Activated B cell treated with CpG ODN at 0.5 μM for 24 hours (primary cell): ENCODE results near the gene NAPEPLD. TPM values are rescaled to one million over a fixed set of nuclear protein-coding genes. Genes with fewer than 3 reads are reported as not detected.
A peak's percentile ranks its signal among the peaks of the same experiment; 100 is the strongest.
"Not testable (repeated sequence)": the region's sequence is repeated elsewhere in the genome, so short reads cannot be mapped to it uniquely, and the experiment has no call there.

Source experiments
- ATAC-seq: fragments of 200-7000 bp; cut with Tn5 transposase; one replicate; pipeline ENCODE4 v1.10.0; 2021; ENCODE audit warnings: low read depth, mild to moderate bottlenecking, moderate library complexity
- CTCF ChIA-PET: fragments of 350-600 bp; sonication (Branson Sonifier 250); formaldehyde crosslinking; loops from one replicate; lab custom pipeline; 2021; ENCODE audit warnings: antibody characterized with exemption; lab: Charles Lee
- POLR2A ChIA-PET: fragments of 350-600 bp; sonication (Branson Sonifier 250); formaldehyde crosslinking; loops from one replicate; lab custom pipeline; 2021; ENCODE audit warnings: antibody characterized with exemption; lab: Charles Lee
- DNase-seq: peaks from one replicate; pipeline ENCODE4 v3.0.0; 2022
- H3K27ac Mint-ChIP-seq: one replicate; pipeline ENCODE4 v1.8.0; 2020; ENCODE audit warnings: mixed read lengths
- H3K27me3 Mint-ChIP-seq: one replicate; pipeline ENCODE4 v1.8.0; 2021; ENCODE audit warnings: mixed read lengths
- H3K36me3 Mint-ChIP-seq: one replicate; pipeline ENCODE4 v1.8.0; 2021; ENCODE audit warnings: low read depth, mixed read lengths
- H3K4me1 Mint-ChIP-seq: one replicate; pipeline ENCODE4 v1.8.0; 2021; ENCODE audit warnings: mixed read lengths
- H3K4me3 Mint-ChIP-seq: one replicate; pipeline ENCODE4 v1.8.0; 2020; ENCODE audit warnings: mild to moderate bottlenecking, mixed read lengths
- H3K9me3 Mint-ChIP-seq: one replicate; pipeline ENCODE4 v1.8.0; 2020; ENCODE audit warnings: mixed read lengths
- intact Hi-C: fragments of 100-400 bp; cut with micrococcal nuclease; formaldehyde crosslinking; loops from one replicate; pipeline ENCODE4 v1.15.1; 2024
- total RNA-seq: library from RNA; stranded (reverse); gene quantifications from 2 replicates; pipeline ENCODE4 v1.2.3, GENCODE V29; 2022
- TF ChIP-seq, protein P1 (sequence below): fragments of 200-600 bp; IDR thresholded peaks from one replicate; pipeline ENCODE4 v1.8.0; 2022; ENCODE audit warnings: antibody characterized with exemption, mild to moderate bottlenecking

The NAPEPLD gene
- total RNA-seq = 14.4 and 15.4 TPM in 2 replicates

DNA sequence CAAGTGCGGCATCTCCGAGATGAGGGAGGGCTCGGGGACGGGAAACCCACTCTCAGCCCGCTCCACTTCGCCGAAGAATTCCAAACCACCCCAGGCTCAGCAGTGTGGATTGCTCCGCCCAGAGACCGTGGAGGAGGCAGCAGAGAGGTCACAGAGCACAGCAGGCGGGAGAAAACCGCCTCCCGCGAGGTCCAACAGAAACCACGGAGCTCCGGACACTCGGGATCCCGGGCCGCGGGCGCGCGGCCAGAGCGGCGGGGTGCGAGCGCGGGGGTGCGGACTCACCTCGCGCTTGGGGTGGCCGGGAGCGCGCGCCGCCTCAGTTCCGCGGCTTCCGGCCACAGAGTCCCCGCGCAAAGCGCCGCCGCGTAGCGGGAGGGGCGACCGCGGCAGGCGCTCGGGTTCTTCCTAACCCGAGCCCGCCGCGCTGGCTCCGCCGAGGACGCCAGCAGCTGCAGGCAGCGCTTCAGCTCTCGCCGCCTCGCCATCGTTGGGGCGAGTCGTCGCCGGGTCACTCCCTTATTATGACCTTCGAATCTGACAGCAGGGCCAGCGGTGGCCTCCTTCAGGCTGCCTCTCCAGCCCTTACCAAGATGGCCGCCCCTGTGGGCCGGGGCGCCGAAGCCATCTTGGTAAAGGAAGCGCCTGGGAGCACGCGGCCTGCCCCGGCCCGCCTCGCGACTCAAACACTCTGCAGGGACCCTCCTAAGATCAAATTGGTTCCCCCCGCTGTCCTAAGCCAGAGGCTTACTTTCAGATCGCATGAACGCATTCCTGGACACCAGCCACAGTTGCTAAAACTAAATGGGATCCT, at the start of gene NAPEPLD:
Gene NAPEPLD (minus strand): TSS at position 106 of the 814 bp plus-strand sequence. CDS start 20,323 bp downstream, outside the sequence.
- POLR2A ChIA-PET = interaction anchor here (0.8 to 1.3 kb wide), 3 partner anchors 8 to 74 kb away, joined by 3 to 8 read pairs (median 4); partner anchors contain the start of genes ARMC10 and FBXL13
- ATAC-seq (peak; percentile 86), DNase-seq (peak; percentile 81)
- H3K27me3 Mint-ChIP-seq = no peaks in the 10 kb centered on the region
- TF ChIP-seq, protein P1, sequence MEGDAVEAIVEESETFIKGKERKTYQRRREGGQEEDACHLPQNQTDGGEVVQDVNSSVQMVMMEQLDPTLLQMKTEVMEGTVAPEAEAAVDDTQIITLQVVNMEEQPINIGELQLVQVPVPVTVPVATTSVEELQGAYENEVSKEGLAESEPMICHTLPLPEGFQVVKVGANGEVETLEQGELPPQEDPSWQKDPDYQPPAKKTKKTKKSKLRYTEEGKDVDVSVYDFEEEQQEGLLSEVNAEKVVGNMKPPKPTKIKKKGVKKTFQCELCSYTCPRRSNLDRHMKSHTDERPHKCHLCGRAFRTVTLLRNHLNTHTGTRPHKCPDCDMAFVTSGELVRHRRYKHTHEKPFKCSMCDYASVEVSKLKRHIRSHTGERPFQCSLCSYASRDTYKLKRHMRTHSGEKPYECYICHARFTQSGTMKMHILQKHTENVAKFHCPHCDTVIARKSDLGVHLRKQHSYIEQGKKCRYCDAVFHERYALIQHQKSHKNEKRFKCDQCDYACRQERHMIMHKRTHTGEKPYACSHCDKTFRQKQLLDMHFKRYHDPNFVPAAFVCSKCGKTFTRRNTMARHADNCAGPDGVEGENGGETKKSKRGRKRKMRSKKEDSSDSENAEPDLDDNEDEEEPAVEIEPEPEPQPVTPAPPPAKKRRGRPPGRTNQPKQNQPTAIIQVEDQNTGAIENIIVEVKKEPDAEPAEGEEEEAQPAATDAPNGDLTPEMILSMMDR = no peak
- intact Hi-C loops = loop anchor here (1.0 to 2.0 kb wide), 5 partner anchors 74 to 401 kb away; partner anchors contain the start of genes ARMC10, DNAJC2, FAM185A and PMPCB
- CTCF ChIA-PET = no interaction called here
- H3K4me3 Mint-ChIP-seq = peak within 1 kb of the TSS; percentile 98
- H3K9me3 Mint-ChIP-seq = no peaks in the 10 kb centered on the region
- H3K4me1 Mint-ChIP-seq = peaks cover 40% of the 10 kb centered on the region
- H3K27ac Mint-ChIP-seq = peak within 1 kb of the TSS; percentile 96
- H3K36me3 Mint-ChIP-seq = peaks cover 12% of the 10 kb centered on the region

DNA sequence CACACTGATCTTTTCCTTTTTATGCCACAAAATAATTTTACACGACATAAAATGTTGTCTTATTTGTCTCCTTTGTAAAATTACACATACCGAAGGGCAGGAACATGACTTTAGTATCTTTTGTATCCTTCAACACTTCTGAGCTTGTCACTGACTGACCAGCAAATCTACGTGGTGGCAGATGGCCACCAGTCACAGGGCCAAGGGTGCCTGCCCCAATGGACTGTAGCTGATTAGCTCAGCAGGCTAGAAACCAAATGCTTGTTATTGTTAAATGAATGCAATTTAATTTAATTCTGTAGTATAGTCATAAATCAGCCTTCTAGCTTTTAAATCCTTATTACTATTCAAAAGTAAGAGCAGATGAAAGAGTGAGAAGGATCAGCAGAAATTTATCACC, 49.2 kb upstream of the NAPEPLD start:
- not testable (repeated sequence) for H3K27ac Mint-ChIP-seq

DNA sequence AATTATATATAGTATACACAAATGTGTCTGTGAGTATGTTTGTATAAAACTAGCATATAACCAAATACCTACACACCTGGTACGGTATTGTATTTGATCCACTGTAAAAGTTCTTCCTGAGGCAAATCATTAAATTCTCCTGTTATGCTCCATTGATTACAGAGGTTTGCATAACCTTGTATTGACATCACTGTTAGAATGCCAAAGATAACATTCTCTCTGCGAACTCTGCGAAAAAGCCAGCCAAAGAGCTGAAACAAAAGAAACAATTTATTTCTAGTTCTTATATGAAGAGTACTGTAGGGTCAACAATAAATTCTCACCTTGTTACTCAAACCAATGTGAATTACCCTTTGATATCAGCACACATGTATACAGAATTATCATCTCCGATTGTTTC, 46.5 kb upstream of the NAPEPLD start:
- CTCF ChIA-PET, POLR2A ChIA-PET, H3K4me1 Mint-ChIP-seq: not testable (repeated sequence)

More for the DNA sequence above, 49.2 kb upstream of the NAPEPLD start:
- H3K4me1 Mint-ChIP-seq, H3K4me3 Mint-ChIP-seq, POLR2A ChIA-PET, intact Hi-C loops, DNase-seq, CTCF ChIA-PET, ATAC-seq, H3K9me3 Mint-ChIP-seq, H3K36me3 Mint-ChIP-seq, H3K27me3 Mint-ChIP-seq: not testable (repeated sequence)

DNA sequence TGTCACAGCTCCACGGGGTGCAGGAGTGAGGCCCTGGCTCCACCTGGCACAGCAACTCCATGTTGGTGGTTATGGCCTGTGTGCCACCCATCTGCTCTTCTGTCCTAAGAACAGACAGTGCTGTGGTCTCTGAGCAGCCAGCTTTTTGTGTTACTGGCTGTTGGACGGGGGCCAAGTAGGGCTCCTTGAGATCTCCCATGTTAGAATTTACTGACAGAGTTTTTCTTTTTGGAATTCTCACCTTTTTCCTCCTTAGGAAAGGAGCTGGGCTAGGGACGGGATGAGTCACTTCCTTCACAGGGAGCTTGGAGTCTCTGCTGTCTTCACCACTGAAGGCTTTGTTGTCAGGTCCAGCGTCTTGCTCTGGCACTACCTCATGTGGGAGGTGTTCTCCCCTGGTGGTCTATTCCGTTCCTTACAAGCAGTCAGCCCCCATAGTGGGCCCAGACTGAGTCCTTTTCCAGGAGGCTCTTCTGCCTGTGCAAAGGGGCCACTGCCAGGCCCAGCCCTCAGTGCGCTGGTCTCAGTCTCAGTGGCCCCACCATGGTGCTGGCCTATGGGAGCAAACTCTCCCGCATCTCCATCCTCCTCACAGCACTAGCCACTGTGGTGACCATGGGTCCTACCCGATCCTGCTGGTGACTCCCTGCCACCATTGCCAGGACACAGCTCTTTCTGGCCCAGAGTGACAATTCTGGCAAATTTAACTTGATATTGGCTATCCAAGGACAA, 23.7 kb upstream of the NAPEPLD start:
- intact Hi-C loops, DNase-seq, H3K4me1 Mint-ChIP-seq, H3K27ac Mint-ChIP-seq, H3K9me3 Mint-ChIP-seq, CTCF ChIA-PET, H3K27me3 Mint-ChIP-seq, H3K36me3 Mint-ChIP-seq, POLR2A ChIA-PET, H3K4me3 Mint-ChIP-seq, ATAC-seq: not testable (repeated sequence)

More for the DNA sequence above, 46.5 kb upstream of the NAPEPLD start:
- H3K27ac Mint-ChIP-seq, DNase-seq, ATAC-seq, intact Hi-C loops, H3K4me3 Mint-ChIP-seq, H3K36me3 Mint-ChIP-seq, H3K27me3 Mint-ChIP-seq, H3K9me3 Mint-ChIP-seq: not testable (repeated sequence)

DNA sequence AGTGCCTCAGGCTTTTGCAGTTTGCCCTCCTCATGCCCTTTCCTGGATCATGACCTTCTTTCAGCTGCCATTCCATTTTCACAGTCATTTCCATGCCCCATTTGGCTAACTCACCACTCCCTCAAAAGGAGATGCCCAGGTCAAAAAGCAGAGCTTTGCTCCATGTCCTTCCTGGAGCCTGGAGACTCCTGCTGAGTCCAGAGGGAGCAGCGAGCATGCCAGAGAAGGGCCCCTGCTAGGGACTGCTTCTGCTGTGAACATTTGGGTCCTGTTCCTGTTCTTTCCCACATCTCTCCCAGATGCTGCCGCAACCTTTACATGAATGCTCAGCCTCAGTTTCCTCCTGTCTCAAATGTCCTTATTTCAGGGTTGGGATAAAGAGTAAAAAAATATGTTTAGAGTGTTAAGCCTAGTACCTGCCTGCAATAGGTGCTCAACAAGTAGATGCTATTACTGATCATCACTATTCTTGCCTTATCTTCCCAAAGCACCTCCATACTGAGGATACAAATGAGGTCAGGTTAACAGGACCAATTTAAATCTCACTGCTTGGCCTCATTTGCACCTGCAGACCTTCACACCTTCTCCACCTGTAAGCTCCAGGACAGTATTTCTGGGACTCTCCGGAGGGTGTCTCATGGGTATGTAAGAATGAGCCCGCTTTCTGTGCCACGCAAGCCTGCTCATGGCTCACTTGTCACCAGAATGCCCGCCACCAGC, 23.0 kb upstream of the NAPEPLD start:
- H3K4me1 Mint-ChIP-seq, H3K36me3 Mint-ChIP-seq, H3K9me3 Mint-ChIP-seq, POLR2A ChIA-PET, H3K27ac Mint-ChIP-seq, CTCF ChIA-PET, H3K27me3 Mint-ChIP-seq, DNase-seq, intact Hi-C loops, ATAC-seq, H3K4me3 Mint-ChIP-seq: not testable (repeated sequence)

DNA sequence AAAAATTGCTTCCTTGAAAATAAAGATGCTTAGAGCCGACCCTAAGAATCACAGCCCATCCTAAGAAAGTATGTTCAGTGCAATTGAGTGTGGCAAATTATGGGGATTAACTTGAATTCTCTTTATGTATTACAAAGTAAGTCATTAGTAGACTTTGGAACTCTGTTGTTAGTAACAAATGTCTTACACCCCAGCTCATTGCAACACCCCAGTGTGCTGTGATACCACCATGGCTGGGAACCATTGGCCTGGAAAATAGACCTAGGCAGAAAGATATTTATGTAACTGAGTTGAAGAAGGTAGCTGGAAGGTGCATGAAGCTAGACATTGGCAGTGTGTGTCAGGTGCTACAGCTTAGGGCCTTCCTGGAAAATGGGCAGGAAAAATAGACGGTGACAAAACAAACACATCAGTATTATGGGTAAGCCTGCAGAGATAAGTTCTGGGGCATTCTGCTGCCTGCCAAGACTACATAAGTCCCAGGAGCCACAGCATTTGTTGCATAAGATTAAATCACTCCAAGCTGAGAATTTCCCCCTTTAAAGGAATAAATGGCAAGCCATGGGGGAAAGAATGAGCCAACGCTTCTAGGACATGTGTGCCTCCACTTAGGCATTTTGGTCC, 18.1 kb upstream of the NAPEPLD start:
- ATAC-seq, CTCF ChIA-PET: not testable (repeated sequence)

DNA sequence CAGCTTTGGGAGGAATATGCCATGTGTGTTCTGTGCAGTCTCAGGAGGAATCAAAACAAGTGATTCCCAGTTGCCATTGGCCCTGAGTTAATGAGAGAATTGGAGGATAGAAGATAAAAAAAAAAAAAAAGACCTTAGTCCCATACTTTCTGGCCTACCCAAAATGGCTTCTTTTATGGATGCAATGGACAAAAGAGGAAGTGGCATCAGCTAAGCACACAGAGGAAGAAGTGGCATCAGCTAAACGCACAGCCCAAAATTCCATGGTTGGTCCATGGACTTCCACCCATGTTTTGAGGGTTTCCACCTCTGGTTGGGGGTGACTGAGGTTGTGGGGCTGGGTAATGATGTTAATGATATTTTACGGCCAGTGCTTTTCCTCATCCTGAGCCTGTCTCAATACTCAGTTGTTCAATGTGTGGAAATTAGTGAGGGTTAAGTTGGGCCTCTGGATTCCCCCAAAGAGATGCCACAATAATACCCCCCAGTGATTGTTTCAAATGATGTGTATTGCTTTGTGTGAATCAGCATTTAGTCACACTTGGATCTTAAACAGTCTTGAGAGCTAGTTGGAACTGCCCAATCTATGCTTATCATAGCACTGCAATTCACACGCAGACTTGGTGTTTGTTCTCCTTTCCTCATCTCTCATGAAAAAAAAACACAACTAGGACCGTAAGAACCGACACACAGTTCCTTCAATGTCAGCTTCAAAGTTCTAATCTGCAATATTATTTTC, 14.4 kb upstream of the NAPEPLD start:
- DNase-seq = not testable (repeated sequence)

More for the DNA sequence above, 18.1 kb upstream of the NAPEPLD start:
- H3K4me1 Mint-ChIP-seq, H3K36me3 Mint-ChIP-seq, DNase-seq, H3K9me3 Mint-ChIP-seq, H3K27me3 Mint-ChIP-seq, H3K4me3 Mint-ChIP-seq, intact Hi-C loops, H3K27ac Mint-ChIP-seq, POLR2A ChIA-PET: not testable (repeated sequence)

DNA sequence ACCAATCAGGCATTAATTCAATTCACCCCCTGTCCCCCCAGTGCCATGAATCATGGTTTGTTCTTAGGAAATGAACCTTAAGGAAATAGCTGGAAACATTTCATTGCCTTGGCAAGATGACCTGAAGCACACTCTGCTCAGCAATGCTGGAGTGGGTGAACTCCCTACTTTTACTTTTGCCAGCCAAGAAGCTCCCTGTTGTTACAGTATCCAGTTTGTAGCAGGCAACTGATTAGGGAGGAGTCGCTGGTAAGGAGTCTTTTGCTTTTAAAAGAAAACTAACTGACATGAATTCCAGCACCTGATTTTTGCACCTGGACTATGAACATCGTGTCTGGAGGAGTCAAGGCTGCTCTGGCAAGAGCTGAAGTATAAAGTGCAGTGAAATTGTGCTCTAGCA, 13.7 kb upstream of the NAPEPLD start:
- H3K36me3 Mint-ChIP-seq, H3K4me1 Mint-ChIP-seq, ATAC-seq, DNase-seq, H3K9me3 Mint-ChIP-seq, H3K4me3 Mint-ChIP-seq, H3K27me3 Mint-ChIP-seq, CTCF ChIA-PET, H3K27ac Mint-ChIP-seq, intact Hi-C loops: not testable (repeated sequence)
- POLR2A ChIA-PET = interaction anchor here (0.7 kb wide), 1 partner anchor 13 kb away, joined by 3 read pairs; no protein-coding TSS in a partner anchor

More for the DNA sequence above, 14.4 kb upstream of the NAPEPLD start:
- H3K9me3 Mint-ChIP-seq, intact Hi-C loops, CTCF ChIA-PET, ATAC-seq, H3K4me3 Mint-ChIP-seq, H3K36me3 Mint-ChIP-seq, H3K27me3 Mint-ChIP-seq, H3K27ac Mint-ChIP-seq, H3K4me1 Mint-ChIP-seq: not testable (repeated sequence)
- POLR2A ChIA-PET = interaction anchor here (0.7 kb wide), 1 partner anchor 13 kb away, joined by 3 read pairs; no protein-coding TSS in a partner anchor

DNA sequence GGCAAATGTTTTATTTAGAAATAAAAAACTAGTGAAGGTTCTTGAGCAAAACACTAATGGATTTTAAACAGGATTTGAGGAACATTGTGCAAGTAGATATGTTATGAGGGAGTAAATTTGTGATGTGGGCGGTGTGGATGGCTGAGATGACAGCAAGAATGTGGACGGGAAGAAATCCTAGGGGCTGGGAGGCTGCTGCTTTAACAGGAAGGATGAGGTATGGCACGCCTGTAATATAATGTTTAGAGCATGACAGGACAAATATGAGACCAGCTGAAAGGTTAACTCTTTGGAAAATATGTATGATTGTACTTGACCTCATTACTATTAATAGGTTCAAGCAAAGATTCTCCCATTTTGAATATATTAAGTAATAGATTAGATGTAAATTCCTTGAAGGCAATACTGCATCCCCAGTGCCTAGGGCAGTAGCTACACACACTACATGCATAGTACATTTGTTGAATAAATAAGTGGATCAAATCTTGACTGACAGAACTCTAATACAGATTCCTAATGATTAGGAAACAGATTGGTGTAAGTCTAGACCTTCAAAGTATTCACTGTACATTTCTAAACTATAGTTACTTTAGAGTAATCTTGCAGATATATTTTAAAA, 13.2 kb upstream of the NAPEPLD start:
- ATAC-seq, H3K9me3 Mint-ChIP-seq, H3K36me3 Mint-ChIP-seq, H3K27me3 Mint-ChIP-seq, DNase-seq, CTCF ChIA-PET, POLR2A ChIA-PET, H3K4me3 Mint-ChIP-seq, intact Hi-C loops, H3K4me1 Mint-ChIP-seq, H3K27ac Mint-ChIP-seq: not testable (repeated sequence)
